SK-MEL-5 (cell line): ENCODE measurements around the gene EARS2. TPM values are rescaled to one million over a fixed set of nuclear protein-coding genes. Genes with fewer than 3 reads are reported as not detected.
"Not testable (repeated sequence)": the region's sequence is repeated elsewhere in the genome, so short reads cannot be mapped to it uniquely, and the experiment has no call there.

Source experiments
- DNase-seq: peaks from one replicate; pipeline ENCODE4 v3.0.0-alpha.2; 2016; ENCODE audit warnings: low read depth, low spot score
- in situ Hi-C: cut with HindIII; loops from 2 replicates; pipeline ENCODE4 v1.10.0; 2016; ENCODE audit warnings: low sequenced_read_pairs, high pct_unique_total_duplicates, low pct_unique_long_range_greater_than_20kb
- total RNA-seq: library from RNA; depleted of rRNA; stranded (reverse); fragments of >200 nt; shearing (Covaris generic); gene quantifications from 2 replicates; pipeline ENCODE4 v1.2.3, GENCODE V29; 2014

Gene EARS2
- total RNA-seq, 1 experiment from 2014 or later: 41.9 TPM

- DNase-seq: no peak
- in situ Hi-C loops: no loop called here
Measured at GRCh38 chr16:23573817-23574216, 16.7 kb upstream of the EARS2 start.

GRCh38 chr16:23572394-23572793 is 15.2 kb upstream of the EARS2 start:
- in situ Hi-C loops: no loop called here
- DNase-seq: no peak

GRCh38 chr16:23571895-23572294 is 14.7 kb upstream of the EARS2 start:
- in situ Hi-C loops: no loop called here
- DNase-seq: no peak

GRCh38 chr16:23570992-23571632 is 14.0 kb upstream of the EARS2 start:
- in situ Hi-C loops: no loop called here
- no peak for DNase-seq

GRCh38 chr16:23567602-23568001 is 10.5 kb upstream of the EARS2 start:
- in situ Hi-C loops: no loop called here
- no peak for DNase-seq

- peak; percentile 76 for DNase-seq
- in situ Hi-C loops: no loop called here
Measured at GRCh38 chr16:23566724-23567123, 9.6 kb upstream of the EARS2 start.

- no peak for DNase-seq
- in situ Hi-C loops: no loop called here
Measured at GRCh38 chr16:23564575-23565363, 7.6 kb upstream of the EARS2 start.

GRCh38 chr16:23563186-23563585 is 6.0 kb upstream of the EARS2 start:
- in situ Hi-C loops: no loop called here
- no peak for DNase-seq

- in situ Hi-C loops: no loop called here
- DNase-seq: no peak
Measured at GRCh38 chr16:23562505-23562904, 5.4 kb upstream of the EARS2 start.

GRCh38 chr16:23561586-23561985 is 4.4 kb upstream of the EARS2 start:
- in situ Hi-C loops: no loop called here
- no peak for DNase-seq

GRCh38 chr16:23557779-23558702 is 891 bp upstream of the EARS2 start:
- in situ Hi-C loops: no loop called here
- DNase-seq: peak; percentile 4

GRCh38 chr16:23554536-23554935 is 2.6 kb downstream of the EARS2 start:
- DNase-seq: no peak

GRCh38 chr16:23552161-23552560 is 5.0 kb downstream of the EARS2 start:
- in situ Hi-C loops: no loop called here
- DNase-seq: no peak

More at GRCh38 chr16:23554536-23554935, 2.6 kb downstream of the EARS2 start:
- in situ Hi-C loops: no loop called here

GRCh38 chr16:23549938-23550337 is 7.2 kb downstream of the EARS2 start:
- in situ Hi-C loops: no loop called here
- no peak for DNase-seq

GRCh38 chr16:23544436-23544835 is 12.7 kb downstream of the EARS2 start:
- DNase-seq: no peak
- in situ Hi-C loops: no loop called here

GRCh38 chr16:23540817-23541178 is 16.4 kb downstream of the EARS2 start:
- in situ Hi-C loops, DNase-seq: not testable (repeated sequence)

GRCh38 chr16:23539984-23540816 is 16.9 kb downstream of the EARS2 start:
- no peak for DNase-seq
- in situ Hi-C loops: no loop called here
